Measurements from ENCODE around the gene DNASE1L2. TPM values are rescaled to one million over a fixed set of nuclear protein-coding genes. Genes with fewer than 3 reads are reported as not detected.

Gene DNASE1L2
- total and polyA plus RNA-seq, 2 donors (not counting 3 experiments of a cell fraction or from before 2014, with no cell fraction given), result 0.57 to 1.2 TPM

DNA sequence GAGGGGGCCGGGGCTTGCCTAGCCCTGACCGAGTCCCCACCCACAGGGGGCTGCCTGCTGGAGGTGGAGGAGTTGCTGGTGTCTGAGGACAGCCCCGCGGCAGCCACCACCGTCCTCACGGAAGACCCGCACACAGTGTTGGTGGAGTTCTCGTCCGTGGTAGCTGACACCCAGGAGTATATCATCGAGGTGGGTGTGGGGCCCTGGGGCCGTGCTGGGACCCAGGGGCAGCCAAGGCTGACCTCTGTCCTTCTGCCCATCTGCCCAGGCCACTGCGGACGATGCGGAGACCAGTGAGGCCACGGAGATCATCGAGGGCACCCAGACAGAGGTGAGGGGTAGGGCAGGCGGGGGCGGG lies 1.5 kb upstream of the DNASE1L2 start:
- BruUV-seq (replicated peaks), result no TSS peak
- H3K4me3 ChIP-seq (replicated peaks in 1 of 3; ENCODE audit: insufficient read depth in 1 of 3, low read depth in 1 of 3, low read length in 3 of 3), result no peak overlapping the region
- no peaks in the 10 kb centered on the region for H3K79me2 ChIP-seq (ENCODE audit: control insufficient read depth, insufficient read depth, low read length)
- peaks cover 10% of the 10 kb centered on the region for H3K4me1 ChIP-seq (ENCODE audit: control insufficient read depth, extremely low read depth, insufficient read depth, low read length)
- intact Hi-C loops (cut with micrococcal nuclease), result no loop called here
- no peaks in the 10 kb centered on the region for H4K20me1 ChIP-seq (replicated peaks; ENCODE audit: control insufficient read depth, extremely low read depth, insufficient read depth, low read length)
- H3K36me3 ChIP-seq (ENCODE audit: control insufficient read depth in 2 of 2, extremely low read depth in 1 of 2, insufficient read depth in 2 of 2, low read length in 2 of 2), result peaks cover 9 to 42% of the 10 kb centered on the region in 2 experiments
- no peaks in the 10 kb centered on the region for H3K9me3 ChIP-seq (replicated peaks; ENCODE audit: control insufficient read depth, insufficient read depth, low read length)
- FAIRE-seq (no peak), DNase-seq (ENCODE audit: low read depth, low spot score) (no peak)
- ChIA-PET CTCF (no interaction called here), POLR2A (no interaction called here)
- no peak overlapping the region for H3K27ac ChIP-seq (ENCODE audit: insufficient read depth, low read depth, low read length)
- no peak overlapping the region for H2AFZ ChIP-seq (ENCODE audit: low read depth, low read length)
- H3K27me3 ChIP-seq (ENCODE audit: control insufficient read depth in 2 of 2, insufficient read depth in 2 of 2, low read length in 2 of 2), result peaks cover 5 to 18% of the 10 kb centered on the region in 2 experiments
- H3K4me2 ChIP-seq (ENCODE audit: insufficient read depth, low read length), result no peak overlapping the region
- no peak for TF ChIP-seq GATA2 (IDR thresholded peaks at IDR 0.05; ENCODE audit: insufficient read depth, insufficient read length, low read depth, low read length)
- TF ChIP-seq EZH2 (IDR thresholded peaks at IDR 0.05; ENCODE audit: borderline replicate concordance, low read depth, low read length, severe bottlenecking), result no peak
- no peak for TF ChIP-seq FOS (IDR thresholded peaks at IDR 0.05; ENCODE audit: borderline replicate concordance, insufficient read depth, low read length)
- no peak for TF ChIP-seq POLR2A (IDR thresholded peaks at IDR 0.05; ENCODE audit: low read depth, low read length)
- TF ChIP-seq MAX (IDR thresholded peaks at IDR 0.05; ENCODE audit: insufficient read depth, insufficient read length), result no peak
- TF ChIP-seq MYC (IDR thresholded peaks at IDR 0.05; ENCODE audit: low read depth, low read length), result no peak
- TF ChIP-seq POLR2AphosphoS5 (IDR thresholded peaks at IDR 0.05; ENCODE audit: insufficient read depth, low read depth, low read length), result no peak
- TF ChIP-seq, protein P1, sequence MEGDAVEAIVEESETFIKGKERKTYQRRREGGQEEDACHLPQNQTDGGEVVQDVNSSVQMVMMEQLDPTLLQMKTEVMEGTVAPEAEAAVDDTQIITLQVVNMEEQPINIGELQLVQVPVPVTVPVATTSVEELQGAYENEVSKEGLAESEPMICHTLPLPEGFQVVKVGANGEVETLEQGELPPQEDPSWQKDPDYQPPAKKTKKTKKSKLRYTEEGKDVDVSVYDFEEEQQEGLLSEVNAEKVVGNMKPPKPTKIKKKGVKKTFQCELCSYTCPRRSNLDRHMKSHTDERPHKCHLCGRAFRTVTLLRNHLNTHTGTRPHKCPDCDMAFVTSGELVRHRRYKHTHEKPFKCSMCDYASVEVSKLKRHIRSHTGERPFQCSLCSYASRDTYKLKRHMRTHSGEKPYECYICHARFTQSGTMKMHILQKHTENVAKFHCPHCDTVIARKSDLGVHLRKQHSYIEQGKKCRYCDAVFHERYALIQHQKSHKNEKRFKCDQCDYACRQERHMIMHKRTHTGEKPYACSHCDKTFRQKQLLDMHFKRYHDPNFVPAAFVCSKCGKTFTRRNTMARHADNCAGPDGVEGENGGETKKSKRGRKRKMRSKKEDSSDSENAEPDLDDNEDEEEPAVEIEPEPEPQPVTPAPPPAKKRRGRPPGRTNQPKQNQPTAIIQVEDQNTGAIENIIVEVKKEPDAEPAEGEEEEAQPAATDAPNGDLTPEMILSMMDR (IDR thresholded peaks at IDR 0.05; ENCODE audit: extremely low read depth in 1 of 2, insufficient read depth in 1 of 2, low read depth in 1 of 2, low read length in 2 of 2), result no peak
- TF ChIP-seq JUN (IDR thresholded peaks at IDR 0.05; ENCODE audit: borderline replicate concordance, insufficient read depth, insufficient read length, low read depth), result no peak
- no peaks in the 10 kb centered on the region for H3K9me1 ChIP-seq (replicated peaks; ENCODE audit: control insufficient read depth, extremely low read depth, insufficient read depth, low read length)
- dilution Hi-C loops (cut with MboI; ENCODE audit: extremely low pct_ligation_motif_present, low sequenced_read_pairs), result no loop called here
- no peak overlapping the region for H3K9ac ChIP-seq (replicated peaks; ENCODE audit: extremely low read depth, insufficient read depth, low read length)
